HCT116 (cell line): Measurements from ENCODE around the gene TAF1B. TPM values are rescaled to one million over a fixed set of nuclear protein-coding genes. Genes with fewer than 3 reads are reported as not detected.

Experiments
- ATAC-seq: fragments of 200-7000 bp; cut with Tn5 transposase; 2 replicates; pipeline ENCODE4 v1.9.1; 2020; ENCODE audit warnings: mild to moderate bottlenecking, moderate library complexity
- BruUV-seq: library from RNA; stranded (reverse); fragments of 400-500 nt; replicated peaks from 2 replicates; lab custom pipeline; 2021; lab: Mats Ljungman, UMichigan
- CTCF ChIA-PET: fragments of 300-600 bp; sonication (Branson Sonifier 250); formaldehyde crosslinking; loops from one replicate; lab custom pipeline; 2021; ENCODE audit warnings: antibody characterized with exemption; lab: Charles Lee
- POLR2A ChIA-PET: fragments of 300-600, 350-600 bp; sonication (Branson Sonifier 250); formaldehyde crosslinking; loops from one replicate; lab custom pipeline; 2021; ENCODE audit warnings: antibody characterized with exemption; lab: Charles Lee
- RAD21 ChIA-PET, 2 experiments: fragments of 300-600 bp; sonication (Branson Sonifier 250); formaldehyde crosslinking; loops; one replicate each; lab custom pipeline; 2023; ENCODE audit warnings: low total read pairs in 2 of 2; ENCODE audit not compliant: uncharacterized antibody in 2 of 2, unreplicated experiment in 2 of 2, low non-redundant PET in 1 of 2; lab: Charles Lee
- DNase-seq: peaks from one replicate; pipeline ENCODE4 v3.0.0-alpha.2; 2010; ENCODE audit warnings: low read depth, low spot score
- H2AFZ ChIP-seq: fragments of 200-600 bp; shearing (Covaris generic), sonication (generic); 2 replicates; pipeline ENCODE4 v1.6.1; 2017; ENCODE audit warnings: low read depth, mixed run types, mixed read lengths, antibody characterized with exemption, low read length; ENCODE audit not compliant: poor library complexity, severe bottlenecking
- H3K27ac ChIP-seq: 2 replicates; pipeline ENCODE4 v1.5.1; 2012; ENCODE audit warnings: low read depth, low read length
- H3K27me3 ChIP-seq: fragments of 200-600 bp; sonication (generic); 2 replicates; pipeline ENCODE4 v1.6.1; 2016; ENCODE audit warnings: mixed run types, low read length, mixed read lengths; ENCODE audit not compliant: insufficient read depth
- H3K36me3 ChIP-seq, 2 experiments: fragments of 200-500 bp in 1 of 2; fragments of 200-600 bp in 1 of 2; sonication (Bioruptor generic) in 1 of 2; sonication (generic) in 1 of 2; 2 replicates each; pipeline versions ENCODE4 v1.5.1 to v1.6.1; 2014 to 2016; ENCODE audit warnings: low read length in 2 of 2, inconsistent platforms in 1 of 2, mixed read lengths in 1 of 2, mixed run types in 1 of 2; ENCODE audit not compliant: insufficient read depth in 2 of 2, control insufficient read depth in 1 of 2
- H3K4me1 ChIP-seq, 2 experiments: fragments of 200-600 bp in 1 of 2; sonication (generic) in 1 of 2; 2 replicates each; pipeline versions ENCODE4 v1.5.1 to v1.6.1; 2012 to 2017; ENCODE audit warnings: low read length in 2 of 2, inconsistent platforms in 1 of 2, mild to moderate bottlenecking in 1 of 2, mixed read lengths in 1 of 2, mixed run types in 1 of 2, moderate library complexity in 1 of 2; ENCODE audit not compliant: insufficient read depth in 2 of 2, control insufficient read depth in 1 of 2
- H3K4me2 ChIP-seq: fragments of 200-600 bp; sonication (generic); 2 replicates; pipeline ENCODE4 v1.6.1; 2017; ENCODE audit warnings: mixed run types, low read length, mixed read lengths
- H3K4me3 ChIP-seq, 2 experiments: fragments of 200-600 bp in 1 of 2; sonication (generic) in 1 of 2; replicated peaks in 1 of 2; 2 replicates each; pipeline ENCODE4 v1.5.1; 2011 to 2016; ENCODE audit warnings: low read length in 2 of 2, control low read depth in 1 of 2, low read depth in 1 of 2, mild to moderate bottlenecking in 1 of 2, mixed read lengths in 1 of 2, mixed run types in 1 of 2
- H3K79me2 ChIP-seq: fragments of 200-600 bp; sonication (generic); 2 replicates; pipeline ENCODE4 v1.6.1; 2017; ENCODE audit warnings: mild to moderate bottlenecking, mixed run types, low read length, moderate library complexity, mixed read lengths; ENCODE audit not compliant: insufficient read depth
- H3K9ac ChIP-seq: fragments of 200-600 bp; sonication (generic); 2 replicates; pipeline ENCODE4 v1.6.1; 2016; ENCODE audit warnings: low read length, mixed read lengths
- H3K9me2 ChIP-seq: fragments of 200-600 bp; sonication (generic), shearing (Covaris generic); 2 replicates; pipeline ENCODE4 v1.6.1; 2017; ENCODE audit warnings: mixed run types, mild to moderate bottlenecking, moderate library complexity; ENCODE audit not compliant: insufficient read depth
- H3K9me3 ChIP-seq, 2 experiments: fragments of 200-500 bp in 1 of 2; fragments of 200-600 bp in 1 of 2; sonication (Bioruptor generic) in 1 of 2; sonication (generic) in 1 of 2; 2 replicates each; pipeline ENCODE4 v1.6.1; 2014 to 2017; ENCODE audit warnings: low read length in 2 of 2, mixed read lengths in 2 of 2, inconsistent platforms in 1 of 2, low read depth in 1 of 2, mild to moderate bottlenecking in 1 of 2, mixed run types in 1 of 2, moderate library complexity in 1 of 2; ENCODE audit not compliant: control insufficient read depth in 1 of 2, insufficient read depth in 1 of 2
- H4K20me1 ChIP-seq: fragments of 200-600 bp; sonication (generic), shearing (Covaris generic); 2 replicates; pipeline ENCODE4 v1.6.1; 2017; ENCODE audit warnings: mixed run types, mild to moderate bottlenecking, moderate library complexity; ENCODE audit not compliant: insufficient read depth
- ATF3 ChIP-seq: IDR thresholded peaks from 2 replicates; pipeline ENCODE4 v1.6.1; 2012
- CEBPB ChIP-seq: IDR thresholded peaks from 2 replicates; pipeline ENCODE4 v1.6.1; 2012; ENCODE audit warnings: low read depth
- EGR1 ChIP-seq: IDR thresholded peaks from 2 replicates; pipeline ENCODE4 v1.6.1; 2012; ENCODE audit warnings: low read depth
- FOSL1 ChIP-seq: IDR thresholded peaks from 2 replicates; pipeline ENCODE4 v1.6.1; 2012; ENCODE audit warnings: low read depth
- MAX ChIP-seq: IDR thresholded peaks from 2 replicates; pipeline ENCODE4 v1.6.1; 2012
- POLR2A ChIP-seq: IDR thresholded peaks from 2 replicates; pipeline ENCODE4 v1.7.0; 2011; ENCODE audit warnings: borderline replicate concordance; ENCODE audit not compliant: insufficient read depth, insufficient read length; ENCODE audit errors: extremely low read depth
- POLR2AphosphoS5 ChIP-seq: IDR thresholded peaks from 2 replicates; pipeline ENCODE4 v1.6.1; 2011; ENCODE audit warnings: mild to moderate bottlenecking, low read depth, low read length, moderate library complexity
- YY1 ChIP-seq: IDR thresholded peaks from 2 replicates; pipeline ENCODE4 v1.6.1; 2011; ENCODE audit warnings: low read length, low read depth, moderate library complexity, mild to moderate bottlenecking; ENCODE audit not compliant: insufficient replicate concordance; ENCODE audit errors: extremely low read depth
- ZBTB33 ChIP-seq: IDR thresholded peaks from 2 replicates; pipeline ENCODE4 v1.6.1; 2011; ENCODE audit warnings: mild to moderate bottlenecking, low read length, moderate library complexity; ENCODE audit not compliant: insufficient replicate concordance; ENCODE audit errors: extremely low read depth
- intact Hi-C: fragments of 100-400 bp; cut with micrococcal nuclease; formaldehyde crosslinking; loops from 2 replicates; pipeline ENCODE4 v1.10.0; 2022
- total RNA-seq: library from RNA; stranded (reverse); gene quantifications from one replicate; pipeline ENCODE4 v1.2.1, GENCODE V29; 2021; ENCODE audit not compliant: unreplicated experiment

Gene TAF1B
- total RNA-seq, 1 experiment from 2014 or later: 27.9 TPM

GRCh38 chr2:9793918-9794717, 49.2 kb upstream of the TAF1B start:
- Histone ChIP-seq H3K4me3 (no peak overlapping the region), H4K20me1 (no peaks in the 10 kb centered on the region), H3K4me1 (peaks cover 0 to 1% of the 10 kb centered on the region in 2 experiments; a peak in 2 of 4 replicates), H3K9ac (no peak overlapping the region), H3K79me2 (no peaks in the 10 kb centered on the region), H3K27ac (no peak overlapping the region), H3K9me2 (no peaks in the 10 kb centered on the region), H3K36me3 (no peaks in the 10 kb centered on the region), H2AFZ (no peak overlapping the region), H3K4me2 (no peak overlapping the region), H3K27me3 (no peaks in the 10 kb centered on the region), H3K9me3 (no peaks in the 10 kb centered on the region)
- DNase-seq: no peak
- ChIA-PET RAD21 (no interaction called here), POLR2A (no interaction called here), CTCF (no interaction called here)
- intact Hi-C loops: no loop called here
- BruUV-seq: no TSS peak
- no peak for ATAC-seq
- TF ChIP-seq YY1: no peak
- TF ChIP-seq POLR2A: no peak
- no peak for TF ChIP-seq ATF3
- no peak for TF ChIP-seq ZBTB33
- no peak for TF ChIP-seq POLR2AphosphoS5
- no peak for TF ChIP-seq EGR1
- TF ChIP-seq MAX: no peak
- TF ChIP-seq FOSL1: no peak
- TF ChIP-seq CEBPB: no peak
